GM19397 (cell line): Measurements from ENCODE around the gene TATDN2.
"Not testable (repeated sequence)": the region's sequence is repeated elsewhere in the genome, so short reads cannot be mapped to it uniquely, and the experiment has no call there.

Experiments
- ATAC-seq: cut with Tn5 transposase; IDR thresholded peaks from one replicate; pipeline ENCODE4 v1.9.1; 2021; ENCODE audit warnings: mild to moderate bottlenecking, moderate library complexity; ENCODE audit not compliant: unreplicated experiment

Gene TATDN2

DNA sequence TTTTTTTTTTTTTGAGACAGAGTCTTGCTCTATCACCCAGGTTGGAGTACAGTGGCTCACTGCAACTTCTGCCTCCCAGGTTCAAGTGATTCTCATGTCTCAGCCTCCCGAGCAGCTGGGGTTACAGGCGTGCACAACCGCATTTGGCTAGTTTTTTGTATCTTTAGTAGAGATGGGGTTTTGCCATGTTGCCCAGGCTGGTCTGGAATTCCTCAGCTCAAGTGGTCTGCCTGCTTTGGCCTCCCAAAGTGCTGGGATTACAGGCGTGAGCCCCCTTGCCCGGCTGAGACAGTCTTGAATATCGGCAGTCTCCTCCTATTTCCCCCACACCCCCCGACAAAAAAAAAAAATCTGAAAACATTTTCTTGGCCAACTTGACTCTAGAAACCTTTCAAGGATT is 18.7 kb downstream of the TATDN2 start:
- not testable (repeated sequence) for ATAC-seq

DNA sequence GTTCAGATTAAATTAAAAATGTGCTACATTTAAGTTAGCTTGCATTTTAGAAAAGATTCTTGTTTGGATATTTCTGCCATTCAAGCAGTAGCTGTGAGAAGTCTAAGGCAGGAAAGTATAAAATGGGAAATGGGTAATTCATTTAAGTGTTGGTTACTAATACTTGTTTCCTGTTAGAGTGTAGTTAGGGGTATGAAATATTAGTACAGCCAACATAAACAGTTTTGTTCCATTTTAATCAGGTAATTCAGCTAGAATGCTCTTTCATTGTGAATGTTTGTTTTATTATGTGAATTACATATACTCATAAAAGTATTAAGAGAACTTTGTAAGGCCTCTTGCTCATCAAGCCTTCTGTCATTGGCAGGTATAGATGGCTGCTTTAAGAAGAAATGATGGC is 19.9 kb downstream of the TATDN2 start:
- ATAC-seq, result no peak

DNA sequence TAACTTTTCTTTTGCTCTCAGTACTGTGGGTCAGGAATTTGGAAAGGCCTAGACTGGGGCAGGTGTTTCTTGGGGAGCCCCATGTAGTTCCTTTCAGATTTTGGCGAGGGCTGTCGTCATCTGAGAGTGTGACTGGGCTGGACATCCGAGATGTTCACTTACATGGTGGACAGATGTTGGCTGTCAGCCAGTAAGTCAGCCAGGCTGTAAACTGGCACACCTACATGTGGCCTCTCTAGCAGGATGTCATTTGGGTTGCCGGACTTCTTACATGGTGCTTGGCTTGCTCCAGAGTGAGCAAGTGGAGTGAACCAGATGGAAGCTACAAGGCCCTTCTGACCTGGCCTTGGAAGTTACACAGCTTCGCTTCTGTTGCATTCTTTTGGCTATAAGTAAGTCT is 20.7 kb downstream of the TATDN2 start:
- ATAC-seq, result no peak

DNA sequence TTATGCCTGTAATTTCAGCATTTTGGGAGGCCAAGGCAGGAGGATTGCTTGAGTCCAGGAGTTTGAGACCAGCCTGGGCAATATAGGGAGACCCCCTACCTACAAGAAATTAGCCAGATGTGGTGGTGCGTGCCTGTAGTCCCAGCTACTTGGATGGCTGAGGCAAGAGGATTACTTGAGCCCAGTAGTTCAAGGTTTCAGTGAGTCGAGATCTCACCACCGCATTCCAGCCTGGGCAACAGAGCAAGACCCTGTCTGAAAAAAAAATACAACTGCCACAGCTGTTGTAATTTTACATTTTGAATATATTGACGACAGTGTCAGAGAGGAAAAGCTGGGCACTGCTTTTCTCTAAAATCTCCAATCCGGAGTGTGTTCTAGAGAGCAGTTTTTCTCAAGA is 21.2 kb downstream of the TATDN2 start:
- ATAC-seq, result no peak

- not testable (repeated sequence) for ATAC-seq
These were observed 24.2 kb downstream of the TATDN2 start for GRCh38 chr3:10272476-10272875.

DNA sequence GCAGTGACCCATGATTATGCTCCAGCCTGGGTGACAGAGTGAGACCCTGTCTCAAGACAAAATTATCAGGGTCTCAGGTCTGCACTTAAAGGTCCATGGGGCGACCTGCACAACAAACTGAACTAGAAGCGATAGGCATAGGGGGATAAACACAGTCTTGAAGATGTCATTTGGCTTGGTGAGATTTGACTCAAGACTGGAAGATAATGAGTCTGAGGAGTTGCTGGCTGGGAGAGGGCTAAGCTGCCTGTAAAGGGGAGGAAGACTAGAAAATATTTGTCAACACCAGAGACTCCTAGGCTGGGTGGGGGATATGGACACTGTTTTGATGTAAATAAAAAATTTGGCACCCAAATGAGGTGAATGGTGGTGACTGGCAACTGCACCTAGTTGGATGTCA is 24.7 kb downstream of the TATDN2 start:
- no peak for ATAC-seq

DNA sequence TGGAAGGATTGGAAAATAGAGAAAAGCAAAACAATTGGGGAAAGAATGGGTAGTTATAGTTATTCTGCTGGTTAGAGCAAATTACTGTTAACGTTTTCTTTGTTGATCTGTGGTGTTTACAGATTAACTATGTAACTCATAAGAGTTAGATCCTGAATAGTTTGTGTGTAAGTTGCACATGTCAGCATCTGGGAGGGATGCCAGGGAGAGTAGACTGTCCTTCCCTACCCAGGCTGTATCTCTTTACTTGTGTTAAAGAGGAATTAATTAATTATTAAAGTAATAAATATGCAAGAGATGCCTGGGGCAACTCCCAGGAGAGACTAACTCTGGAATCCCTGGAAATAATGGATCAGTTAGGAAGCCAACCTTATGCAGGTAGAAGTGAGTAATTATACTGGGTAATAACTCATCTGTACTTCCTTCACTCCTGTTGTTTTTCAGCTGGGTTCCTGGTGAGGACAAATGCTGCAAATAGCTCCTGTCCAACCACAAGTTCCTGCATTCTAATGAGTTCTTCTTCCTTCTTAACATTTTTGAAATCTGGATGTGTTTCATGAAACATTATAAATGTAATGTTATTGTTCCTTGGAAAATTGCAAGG is 25.5 kb downstream of the TATDN2 start:
- ATAC-seq, result no peak

DNA sequence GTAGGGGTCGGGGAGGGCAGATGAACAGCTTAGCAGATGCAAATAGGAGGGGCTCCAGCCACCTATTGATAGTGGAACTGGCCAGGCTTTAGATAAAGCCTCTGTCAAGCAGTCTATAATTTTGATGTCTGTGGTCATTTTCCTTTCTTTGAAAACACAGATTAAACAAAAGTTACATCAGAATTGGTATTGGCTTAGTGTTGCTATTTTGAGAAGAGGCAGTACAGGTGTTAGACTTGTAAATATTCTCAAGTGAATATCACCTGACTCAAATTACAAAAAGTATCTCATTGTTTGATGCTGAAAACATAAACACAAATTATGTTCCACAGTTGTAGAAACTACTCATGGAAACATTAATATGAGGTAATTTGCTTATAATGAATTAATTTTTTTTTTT is 26.3 kb downstream of the TATDN2 start:
- ATAC-seq, result no peak

- ATAC-seq, result no peak
These were observed 28.9 kb downstream of the TATDN2 start for GRCh38 chr3:10277115-10277625.

DNA sequence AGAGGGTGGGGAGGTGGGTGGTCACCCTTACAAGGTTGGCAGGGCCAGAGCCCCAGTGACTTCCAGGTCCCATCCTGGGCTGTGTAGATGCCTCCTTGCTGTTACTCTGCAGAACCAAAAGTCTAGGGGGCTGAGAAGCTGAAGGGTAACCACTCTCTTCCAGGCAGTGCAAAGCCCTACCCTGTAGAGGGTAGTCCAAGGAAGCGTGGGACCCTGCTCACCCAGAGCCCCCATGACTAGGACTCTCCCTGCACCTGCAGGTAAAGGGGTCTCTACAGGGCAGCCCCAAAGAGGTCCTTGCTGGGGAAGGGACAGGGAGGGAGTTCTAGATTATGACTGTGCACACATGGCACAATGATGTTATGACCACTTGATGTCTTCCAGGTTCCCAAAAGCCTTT is 30.2 kb downstream of the TATDN2 start:
- ATAC-seq, result no peak

- no peak for ATAC-seq
These were observed 31.3 kb downstream of the TATDN2 start for GRCh38 chr3:10279384-10280176.

- no peak for ATAC-seq
These were observed 31.9 kb downstream of the TATDN2 start for GRCh38 chr3:10280177-10280529.

- no peak for ATAC-seq
These were observed 32.3 kb downstream of the TATDN2 start for GRCh38 chr3:10280571-10280970.

DNA sequence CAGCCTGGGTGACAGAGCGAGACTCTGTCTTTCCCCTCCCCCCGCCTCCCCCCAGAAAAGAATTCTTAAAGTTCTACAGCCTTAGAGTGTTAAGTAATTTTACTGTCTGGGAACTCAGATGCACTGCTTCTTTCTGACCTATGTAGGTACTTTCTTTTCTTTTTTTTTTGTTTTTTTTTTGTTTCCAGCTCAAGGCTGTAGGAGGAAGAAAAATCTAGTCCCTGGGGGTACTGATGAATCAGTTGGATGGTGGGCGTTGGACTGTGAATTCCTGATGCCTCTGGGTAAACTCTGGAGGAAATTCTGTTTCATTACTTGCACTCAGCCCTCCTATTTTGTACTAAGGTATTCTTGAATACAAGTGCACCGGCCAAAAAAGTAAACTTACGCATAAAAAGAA is 33.7 kb downstream of the TATDN2 start:
- ATAC-seq, result no peak

DNA sequence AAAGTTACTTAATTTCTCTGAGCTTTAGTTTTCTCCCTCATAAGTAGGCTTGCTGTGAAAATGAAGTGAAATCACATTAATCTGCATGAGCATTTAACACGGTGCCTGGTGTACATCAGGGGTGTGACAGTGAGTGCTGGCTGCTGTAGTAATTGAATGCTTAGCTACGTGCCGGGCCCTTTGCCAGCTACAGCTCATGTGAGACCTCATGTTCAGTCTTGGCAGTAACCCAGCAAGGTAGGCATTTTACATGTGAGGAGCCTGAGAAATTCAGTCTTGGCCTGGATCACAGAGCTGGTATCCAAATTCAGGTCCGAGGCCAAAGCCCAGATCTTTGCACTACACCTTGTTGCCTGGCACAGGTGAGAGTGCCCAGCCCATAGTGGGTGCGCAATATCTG is 35.4 kb downstream of the TATDN2 start:
- ATAC-seq, result no peak

GRCh38 chr3:10284496-10284895 is 36.2 kb downstream of the TATDN2 start:
- no peak for ATAC-seq

DNA sequence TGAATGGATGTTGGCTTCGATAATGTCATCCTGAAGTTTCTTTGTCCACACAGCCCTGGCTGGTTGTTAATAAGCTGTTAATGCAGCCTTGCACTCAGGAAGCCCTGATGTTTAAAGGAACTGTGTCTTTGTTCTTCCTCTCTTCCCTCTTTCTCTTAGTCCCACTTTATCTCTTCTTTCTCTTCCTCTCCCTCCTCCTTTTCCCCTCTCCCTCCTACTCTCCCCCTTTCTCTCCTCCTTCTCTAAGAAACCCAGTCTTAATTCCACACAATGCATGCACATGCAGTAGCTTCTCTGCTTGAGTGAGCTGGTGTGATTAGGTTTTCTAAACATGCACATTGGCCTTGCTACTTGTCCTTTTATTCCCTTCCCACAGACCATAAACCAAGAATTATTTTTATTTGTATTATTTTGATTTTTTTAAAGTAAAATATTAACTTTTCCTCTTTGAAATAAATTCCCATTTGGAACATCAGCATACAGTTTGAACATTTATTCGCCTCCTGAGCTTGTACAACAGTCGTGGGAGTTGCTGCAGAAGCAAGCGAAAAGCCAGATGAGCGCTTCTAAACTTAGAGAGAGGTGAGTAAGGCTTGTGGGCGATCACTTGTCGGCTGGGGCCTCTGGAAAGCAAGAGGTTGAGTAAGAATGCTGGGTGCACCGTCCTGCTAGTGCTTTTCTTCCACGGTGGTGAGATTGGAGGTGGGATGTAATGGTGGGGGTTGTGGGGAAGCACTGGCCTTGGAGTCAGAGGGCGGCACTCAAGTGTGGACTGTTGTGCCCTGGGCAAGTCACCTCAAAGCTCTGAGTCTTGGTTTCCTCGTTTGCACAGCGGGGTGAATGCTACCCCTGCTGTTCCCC is 37.2 kb downstream of the TATDN2 start:
- no peak for ATAC-seq

- no peak for ATAC-seq
These were observed 37.9 kb downstream of the TATDN2 start for GRCh38 chr3:10286133-10286524.

- ATAC-seq, result no peak
These were observed 38.5 kb downstream of the TATDN2 start for GRCh38 chr3:10286596-10287295.

DNA sequence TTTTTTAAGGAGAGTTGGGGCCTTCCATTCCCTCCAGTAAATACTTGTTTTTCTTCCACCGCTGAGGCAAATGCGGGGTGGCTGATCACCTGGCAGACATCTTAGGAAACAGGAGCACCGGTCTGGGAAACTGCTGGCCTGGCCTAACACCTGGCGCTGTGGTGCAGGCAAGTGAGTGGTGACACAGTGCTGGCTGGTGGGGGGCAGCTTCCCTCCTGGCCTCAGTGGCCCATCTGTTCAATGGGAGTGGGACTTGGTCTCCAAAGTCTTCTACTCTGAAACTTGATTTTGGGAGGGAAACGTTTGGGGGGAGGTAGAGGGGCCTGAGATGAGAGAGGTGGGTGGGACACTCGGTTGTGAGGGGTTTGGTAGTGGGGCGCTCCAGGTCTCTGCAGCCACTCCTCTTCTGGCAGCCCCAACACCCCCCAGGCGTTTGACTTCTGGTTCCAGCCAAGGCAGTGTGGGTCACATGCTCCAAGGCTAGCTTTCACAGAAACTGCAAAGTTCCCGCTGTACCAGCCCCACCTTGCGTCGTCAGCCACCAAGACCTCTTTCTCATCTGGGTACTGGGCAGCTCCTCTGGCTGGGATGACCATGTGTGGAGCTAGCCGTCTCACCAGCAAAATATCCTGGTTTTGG is 39.8 kb downstream of the TATDN2 start:
- ATAC-seq, result no peak

- ATAC-seq, result no peak
These were observed 40.3 kb downstream of the TATDN2 start for GRCh38 chr3:10288575-10288960.
